SH-SY5Y (cell line): Measurements from ENCODE around the gene TSR3.

Experiments
- GATA2 ChIP-seq: IDR thresholded peaks from 2 replicates; pipeline ENCODE4 v1.6.1; 2011; ENCODE audit warnings: mild to moderate bottlenecking, low read depth, low read length
- GATA3 ChIP-seq: IDR thresholded peaks from 2 replicates; pipeline ENCODE4 v1.6.1; 2011; ENCODE audit warnings: low read depth, mild to moderate bottlenecking, low read length, moderate library complexity

GRCh38 chr16:1322407-1322806, 29.3 kb downstream of the TSR3 start:
- TF ChIP-seq GATA2 (no peak), GATA3 (no peak)
